ENCODE measurements around the gene C1orf21.

C1orf21 gene

GRCh38 chr1:184650177-184650866 lies 263.5 kb downstream of the C1orf21 start:
- TF ChIP-seq CTCF (IDR thresholded peaks at IDR 0.05; ENCODE audit: control insufficient read depth, insufficient read depth, low read depth, low read length, missing control alignments), result no peak
- DNase-seq (ENCODE audit: low read depth), result no peak
- no peak overlapping the region for H3K4me3 ChIP-seq (ENCODE audit: control insufficient read depth, low read depth, low read length)

- DNase-seq (ENCODE audit: low read depth), result no peak
- TF ChIP-seq CTCF (IDR thresholded peaks at IDR 0.05; ENCODE audit: control insufficient read depth, insufficient read depth, low read depth, low read length, missing control alignments), result no peak
- H3K4me3 ChIP-seq (ENCODE audit: control insufficient read depth, low read depth, low read length), result no peak overlapping the region
These were observed 268.4 kb downstream of the C1orf21 start for GRCh38 chr1:184655185-184655584.

- no peak for TF ChIP-seq CTCF (IDR thresholded peaks at IDR 0.05; ENCODE audit: control insufficient read depth, insufficient read depth, low read depth, low read length, missing control alignments)
- no peak overlapping the region for H3K4me3 ChIP-seq (ENCODE audit: control insufficient read depth, low read depth, low read length)
- no peak for DNase-seq (ENCODE audit: low read depth)
These were observed 269.4 kb downstream of the C1orf21 start for GRCh38 chr1:184656221-184656620.

GRCh38 chr1:184658055-184658454 lies 271.2 kb downstream of the C1orf21 start:
- no peak overlapping the region for H3K4me3 ChIP-seq (ENCODE audit: control insufficient read depth, low read depth, low read length)
- TF ChIP-seq CTCF (IDR thresholded peaks at IDR 0.05; ENCODE audit: control insufficient read depth, insufficient read depth, low read depth, low read length, missing control alignments), result no peak
- DNase-seq (ENCODE audit: low read depth), result no peak

GRCh38 chr1:184660462-184661191 lies 273.8 kb downstream of the C1orf21 start:
- no peak for TF ChIP-seq CTCF (IDR thresholded peaks at IDR 0.05; ENCODE audit: control insufficient read depth, insufficient read depth, low read depth, low read length, missing control alignments)
- no peak overlapping the region for H3K4me3 ChIP-seq (ENCODE audit: control insufficient read depth, low read depth, low read length)
- no peak for DNase-seq (ENCODE audit: low read depth)

- no peak overlapping the region for H3K4me3 ChIP-seq (ENCODE audit: control insufficient read depth, low read depth, low read length)
- no peak for DNase-seq (ENCODE audit: low read depth)
- no peak for TF ChIP-seq CTCF (IDR thresholded peaks at IDR 0.05; ENCODE audit: control insufficient read depth, insufficient read depth, low read depth, low read length, missing control alignments)
These were observed 275.0 kb downstream of the C1orf21 start for GRCh38 chr1:184661801-184662200.
